GM18909 (cell line): ENCODE data around the gene OR2AP1.
"Not testable (repeated sequence)": the region's sequence is repeated elsewhere in the genome, so short reads cannot be mapped to it uniquely, and the experiment has no call there.

Experiments
- ATAC-seq: cut with Tn5 transposase; IDR thresholded peaks from one replicate; pipeline ENCODE4 v1.9.1; 2021; ENCODE audit warnings: mild to moderate bottlenecking; ENCODE audit not compliant: unreplicated experiment, poor library complexity

The OR2AP1 gene

GRCh38 chr12:55572168-55572567, at the start of gene OR2AP1:
Gene OR2AP1 (plus strand): TSS chr12:55572468. CDS start chr12:55574415, 1,947 bp downstream.
- no peak for ATAC-seq

- not testable (repeated sequence) for ATAC-seq
Measured at GRCh38 chr12:55548235-55548634, 24.0 kb upstream of the OR2AP1 start.

- ATAC-seq, result no peak
Measured at GRCh38 chr12:55548756-55549155, 23.5 kb upstream of the OR2AP1 start.

GRCh38 chr12:55549302-55549701, 23.0 kb upstream of the OR2AP1 start, which contains the start of gene OR6C4:
Gene OR6C4 (plus strand): TSS chr12:55549602. CDS start chr12:55551227, 1,625 bp downstream.
- no peak for ATAC-seq

GRCh38 chr12:55554296-55554695, 18.0 kb upstream of the OR2AP1 start:
- no peak for ATAC-seq

GRCh38 chr12:55570060-55570459, 2.2 kb upstream of the OR2AP1 start:
- not testable (repeated sequence) for ATAC-seq

- not testable (repeated sequence) for ATAC-seq
Measured at GRCh38 chr12:55570689-55571088, 1.6 kb upstream of the OR2AP1 start.

- ATAC-seq, result no peak
Measured at GRCh38 chr12:55582066-55582465, 9.8 kb downstream of the OR2AP1 start.

- ATAC-seq, result no peak
Measured at GRCh38 chr12:55585817-55586216, 13.5 kb downstream of the OR2AP1 start.

- not testable (repeated sequence) for ATAC-seq
Measured at GRCh38 chr12:55590152-55590551, 17.9 kb downstream of the OR2AP1 start.

- no peak for ATAC-seq
Measured at GRCh38 chr12:55607821-55608594, 35.7 kb downstream of the OR2AP1 start.

GRCh38 chr12:55610598-55610997, 38.3 kb downstream of the OR2AP1 start:
- ATAC-seq, result no peak

GRCh38 chr12:55612646-55613045, 40.4 kb downstream of the OR2AP1 start:
- ATAC-seq, result no peak

GRCh38 chr12:55614764-55615163, 42.5 kb downstream of the OR2AP1 start:
- no peak for ATAC-seq

GRCh38 chr12:55619354-55620138, 47.3 kb downstream of the OR2AP1 start:
- ATAC-seq, result peak; percentile 81

- peak; percentile 61 for ATAC-seq
Measured at GRCh38 chr12:55624056-55624455, 51.8 kb downstream of the OR2AP1 start.
